A549 (cell line): ENCODE measurements around the gene GNAT3. TPM values are rescaled to one million over a fixed set of nuclear protein-coding genes. Genes with fewer than 3 reads are reported as not detected.
A peak's percentile ranks its signal among the peaks of the same experiment; 100 is the strongest.

ENCODE experiments used
- ATAC-seq, 2 experiments: fragments of 200-7000 bp in 1 of 2; fragments of >200 bp in 1 of 2; cut with Nextera tagmentation in 1 of 2; cut with Tn5 transposase in 1 of 2; 3 replicates each; pipeline versions ENCODE4 v1.8.0 to v1.9.1; 2018 to 2020; ENCODE audit warnings: mild to moderate bottlenecking in 1 of 2, moderate library complexity in 1 of 2
- CTCF ChIA-PET: fragments of 300-600 bp; sonication (Branson Sonifier 250); formaldehyde crosslinking; extraction: SDS; loops from one replicate; lab custom pipeline; 2021; ENCODE audit warnings: antibody characterized with exemption, inconsistent platforms; lab: Yijun Ruan, JAX
- POLR2A ChIA-PET: fragments of 350-600 bp; formaldehyde crosslinking; extraction: SDS; loops from one replicate; lab custom pipeline; 2021; ENCODE audit warnings: antibody characterized with exemption, inconsistent platforms; lab: Yijun Ruan, JAX
- DNase-seq, 2 experiments: peaks; one replicate each; pipeline versions ENCODE4 v3.0.0 to v3.0.0-alpha.2; 2011 to 2016; ENCODE audit warnings: low read depth in 1 of 2, low spot score in 1 of 2
- FAIRE-seq: peaks from 2 replicates; lab custom pipeline; 2011; peaks lifted over from hg19 to GRCh38; lab: Jason Lieb, UNC
- H3K27ac ChIP-seq, 2 experiments: fragments of >200 bp; sonication (Bioruptor Twin); formaldehyde crosslinking; 3 replicates each; pipeline ENCODE4 v1.5.1; 2016 to 2017
- H3K4me1 ChIP-seq: fragments of >200 bp; sonication (Bioruptor Twin); formaldehyde crosslinking; 3 replicates; pipeline ENCODE4 v1.6.1; 2016
- H3K4me2 ChIP-seq: fragments of >200 bp; sonication (Bioruptor Twin); formaldehyde crosslinking; 3 replicates; pipeline ENCODE4 v1.6.1; 2016
- H3K4me3 ChIP-seq: fragments of >200 bp; sonication (Bioruptor Twin); formaldehyde crosslinking; 3 replicates; pipeline ENCODE4 v1.5.1; 2016
- H3K9me3 ChIP-seq: fragments of >200 bp; sonication (Bioruptor Twin); formaldehyde crosslinking; 3 replicates; pipeline ENCODE4 v1.6.1; 2016
- CBX2 ChIP-seq: fragments of 200-600 bp; sonication (generic); IDR thresholded peaks from 2 replicates; pipeline ENCODE4 v1.6.1; 2016; ENCODE audit warnings: low read depth, mild to moderate bottlenecking, borderline replicate concordance
- CHD2 ChIP-seq: fragments of 150-350 bp; IDR thresholded peaks from 2 replicates; pipeline ENCODE4 v1.6.1; 2014; ENCODE audit warnings: low read length; ENCODE audit not compliant: partially characterized antibody
- ESRRA ChIP-seq: fragments of 150-350 bp; IDR thresholded peaks from 2 replicates; pipeline ENCODE4 v1.6.1; 2014; ENCODE audit warnings: mild to moderate bottlenecking, low read length, borderline replicate concordance
- FOSB ChIP-seq: fragments of 250-450 bp; sonication (Bioruptor Pico); IDR thresholded peaks from 2 replicates; pipeline ENCODE4 v1.5.0; 2020; ENCODE audit warnings: mild to moderate bottlenecking, moderate library complexity
- FOSL2 ChIP-seq, 2 experiments: fragments of 450-650 bp in 1 of 2; fragments of >200 bp in 1 of 2; sonication (Bioruptor Twin) in 1 of 2; formaldehyde crosslinking; IDR thresholded peaks; 2 replicates each; pipeline versions ENCODE4 v1.5.0 to v1.6.1; 2016 to 2020; ENCODE audit warnings: mild to moderate bottlenecking in 1 of 2, moderate library complexity in 1 of 2
- FOXS1 ChIP-seq: fragments of 250-450 bp; sonication (Bioruptor Pico); IDR thresholded peaks from 2 replicates; pipeline ENCODE4 v1.5.0; 2020; ENCODE audit warnings: mild to moderate bottlenecking, moderate library complexity
- HDAC2 ChIP-seq: fragments of 200-600 bp; sonication (generic); IDR thresholded peaks from 2 replicates; pipeline ENCODE4 v1.6.1; 2016
- HEYL ChIP-seq: fragments of 250-450 bp; sonication (Bioruptor Pico); IDR thresholded peaks from 2 replicates; pipeline ENCODE4 v1.8.0; 2021; ENCODE audit warnings: mild to moderate bottlenecking, moderate library complexity
- JUN ChIP-seq, 2 experiments: fragments of >200 bp; sonication (Bioruptor Twin); formaldehyde crosslinking; IDR thresholded peaks; 2 replicates in 1 of 2; 3 replicates in 1 of 2; pipeline ENCODE4 v1.6.1; 2016 to 2017
- JUNB ChIP-seq: fragments of >200 bp; sonication (Bioruptor Twin); formaldehyde crosslinking; IDR thresholded peaks from 2 replicates; pipeline ENCODE4 v1.6.1; 2016
- MAFK ChIP-seq: fragments of 450-650 bp; IDR thresholded peaks from 2 replicates; pipeline ENCODE4 v1.6.1; 2014; ENCODE audit not compliant: partially characterized antibody
- MAZ ChIP-seq: fragments of 150-350 bp; IDR thresholded peaks from 2 replicates; pipeline ENCODE4 v1.6.1; 2014; ENCODE audit warnings: antibody characterized with exemption, low read depth, low read length, borderline replicate concordance
- NFE2L2 ChIP-seq: fragments of 150-350 bp; conservative IDR thresholded peaks from 2 replicates; pipeline ENCODE4 v1.6.1; 2014; ENCODE audit warnings: low read length
- POLR2AphosphoS2 ChIP-seq: conservative IDR thresholded peaks from 2 replicates; pipeline ENCODE4 v1.6.1; 2012; ENCODE audit warnings: low read length, improper control_type of control experiment, inconsistent platforms
- RAD21 ChIP-seq, 2 experiments: fragments of >200 bp in 1 of 2; sonication (Bioruptor Twin) in 1 of 2; formaldehyde crosslinking in 1 of 2; IDR thresholded peaks in 1 of 2; conservative IDR thresholded peaks in 1 of 2; 2 replicates in 1 of 2; 3 replicates in 1 of 2; pipeline ENCODE4 v1.6.1; 2012 to 2018; ENCODE audit warnings: inconsistent platforms in 1 of 2
- ZFP36 ChIP-seq: fragments of 450-650 bp; IDR thresholded peaks from 2 replicates; pipeline ENCODE4 v1.6.1; 2014; ENCODE audit warnings: borderline replicate concordance; ENCODE audit not compliant: partially characterized antibody
- WGBS: methylation state at CpG from one replicate; pipeline ENCODE4 v1.1.6; 2017; ENCODE audit errors: missing lambda C conversion rate; 5-methylcytosine and 5-hydroxymethylcytosine counted together
- polyA plus RNA-seq, 4 experiments: library from polyadenylated mRNA; depleted of rRNA in 3 of 4; stranded (reverse); fragments of >200 nt; fragmentation: RNase III in 1 of 4; extraction: RNeasy Plus Mini Kit Qiagen cat#74134 plus additional on column Dnase treatment in 1 of 4; gene quantifications; 2 replicates in 3 of 4; 3 replicates in 1 of 4; pipeline ENCODE4 v1.2.3, GENCODE V29; 2011 to 2017
- TF ChIP-seq, protein P1 (sequence below): fragments of >200 bp; sonication (Bioruptor Twin); formaldehyde crosslinking; IDR thresholded peaks from 3 replicates; pipeline ENCODE4 v1.6.1; 2016
- TF ChIP-seq, protein P2 (sequence below): fragments of >200 bp; sonication (Bioruptor Twin); formaldehyde crosslinking; IDR thresholded peaks from 3 replicates; pipeline ENCODE4 v1.5.1; 2016
- TF ChIP-seq, protein P3 (sequence below): IDR thresholded peaks from 2 replicates; pipeline ENCODE4 v1.6.1; 2012
- TF ChIP-seq, protein P4 (sequence below): fragments of >200 bp; sonication (Bioruptor Twin); formaldehyde crosslinking; IDR thresholded peaks from 2 replicates; pipeline ENCODE4 v1.6.1; 2016

Gene GNAT3
- polyA plus RNA-seq, 2 of the 4 experiments (the other 2 are of a cell fraction): not detected

DNA sequence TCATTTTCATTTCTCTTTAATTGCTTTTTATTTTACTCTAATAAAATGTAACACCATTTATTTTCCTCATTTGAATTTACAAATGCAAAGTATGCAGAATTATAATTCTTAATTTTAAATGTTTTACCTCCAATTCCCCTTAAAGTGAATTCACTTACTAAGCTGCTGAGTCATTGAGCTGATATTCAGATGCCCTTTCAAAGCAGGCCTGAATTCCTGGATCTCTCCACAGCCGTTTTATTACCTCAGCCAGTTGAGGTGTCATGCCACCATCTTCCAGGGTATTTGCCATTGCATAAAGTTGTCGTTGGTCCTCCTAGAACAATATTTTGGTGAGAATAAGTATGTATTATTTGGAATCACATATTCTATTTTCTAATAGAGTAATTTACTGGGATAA, 33.2 kb downstream of the GNAT3 start:
- FAIRE-seq (peak; percentile 85), ATAC-seq (peak in 1 of 2 experiments; percentile 44; a peak in 1 of 6 replicates), DNase-seq (peak; percentile 14 to 53)
- WGBS: 31% methylated on average over 2 of the region's 2 CpGs
- Histone ChIP-seq H3K9me3 (no peaks in the 10 kb centered on the region), H3K4me3 (no peak overlapping the region), H3K4me1 (peaks cover 41% of the 10 kb centered on the region; the same call in 2 of the 3 replicates), H3K27ac (peak overlapping the region; percentile 33 to 70; a peak in 4 of 6 replicates), H3K4me2 (no peak overlapping the region)
- ChIA-PET CTCF (interaction anchor here (0.9 kb wide), 1 partner anchor 150 kb away, joined by 3 read pairs; no protein-coding TSS in a partner anchor), POLR2A (no interaction called here)
- TF ChIP-seq HEYL (CRISPR knock-in tag): no peak
- no peak for TF ChIP-seq MAZ
- no peak for TF ChIP-seq FOSL2 (IDR thresholded peaks at IDR 0.05)
- peak; percentile 32; the same call in 1 of the 2 replicates for TF ChIP-seq FOSL2 (CRISPR knock-in tag; IDR thresholded peaks at IDR 0.05)
- TF ChIP-seq, protein P1, sequence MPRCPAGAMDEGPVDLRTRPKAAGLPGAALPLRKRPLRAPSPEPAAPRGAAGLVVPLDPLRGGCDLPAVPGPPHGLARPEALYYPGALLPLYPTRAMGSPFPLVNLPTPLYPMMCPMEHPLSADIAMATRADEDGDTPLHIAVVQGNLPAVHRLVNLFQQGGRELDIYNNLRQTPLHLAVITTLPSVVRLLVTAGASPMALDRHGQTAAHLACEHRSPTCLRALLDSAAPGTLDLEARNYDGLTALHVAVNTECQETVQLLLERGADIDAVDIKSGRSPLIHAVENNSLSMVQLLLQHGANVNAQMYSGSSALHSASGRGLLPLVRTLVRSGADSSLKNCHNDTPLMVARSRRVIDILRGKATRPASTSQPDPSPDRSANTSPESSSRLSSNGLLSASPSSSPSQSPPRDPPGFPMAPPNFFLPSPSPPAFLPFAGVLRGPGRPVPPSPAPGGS: no peak
- peak; percentile 73 for TF ChIP-seq MAFK

DNA sequence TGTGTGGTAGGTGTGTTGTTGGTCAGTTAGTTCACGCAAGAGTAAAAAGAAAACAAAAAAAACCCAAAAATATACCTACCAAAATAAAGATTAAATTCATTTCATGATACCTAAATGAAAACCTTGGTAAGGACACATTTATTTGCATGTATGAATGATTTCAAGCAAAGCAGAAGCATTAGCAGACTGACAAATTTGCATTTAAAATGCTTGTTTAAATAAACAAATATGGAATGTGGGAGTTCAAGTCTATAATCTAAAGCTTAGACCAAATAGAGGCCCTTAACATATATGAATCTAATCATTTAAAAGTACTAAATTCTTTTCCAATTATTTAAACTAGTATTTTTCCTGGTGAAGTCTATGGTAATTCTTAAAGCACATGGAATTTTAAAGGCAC, 35.8 kb downstream of the GNAT3 start:
- H3K4me2 ChIP-seq: no peak overlapping the region; the same call in 2 of the 3 replicates
- no peak overlapping the region for H3K27ac ChIP-seq
- ChIA-PET POLR2A (no interaction called here), CTCF (no interaction called here)
- 94% methylated on average over 1 of the region's 1 CpG for WGBS
- ATAC-seq (no peak), FAIRE-seq (peak; percentile 28)
- H3K4me1 ChIP-seq: peaks cover 37% of the 10 kb centered on the region
- no peak for TF ChIP-seq CBX2
- TF ChIP-seq FOSL2 (IDR thresholded peaks at IDR 0.05): no peak
- TF ChIP-seq FOSL2 (CRISPR knock-in tag; IDR thresholded peaks at IDR 0.05): no peak
- no peak for TF ChIP-seq FOXS1 (CRISPR knock-in tag)
- TF ChIP-seq ESRRA: no peak
- no peak for TF ChIP-seq NFE2L2
- no peak for TF ChIP-seq RAD21 (conservative IDR thresholded peaks at IDR 0.05 in 1 of 2, IDR thresholded peaks at IDR 0.05 in 1 of 2)
- TF ChIP-seq ZFP36: no peak
- TF ChIP-seq, protein P2, sequence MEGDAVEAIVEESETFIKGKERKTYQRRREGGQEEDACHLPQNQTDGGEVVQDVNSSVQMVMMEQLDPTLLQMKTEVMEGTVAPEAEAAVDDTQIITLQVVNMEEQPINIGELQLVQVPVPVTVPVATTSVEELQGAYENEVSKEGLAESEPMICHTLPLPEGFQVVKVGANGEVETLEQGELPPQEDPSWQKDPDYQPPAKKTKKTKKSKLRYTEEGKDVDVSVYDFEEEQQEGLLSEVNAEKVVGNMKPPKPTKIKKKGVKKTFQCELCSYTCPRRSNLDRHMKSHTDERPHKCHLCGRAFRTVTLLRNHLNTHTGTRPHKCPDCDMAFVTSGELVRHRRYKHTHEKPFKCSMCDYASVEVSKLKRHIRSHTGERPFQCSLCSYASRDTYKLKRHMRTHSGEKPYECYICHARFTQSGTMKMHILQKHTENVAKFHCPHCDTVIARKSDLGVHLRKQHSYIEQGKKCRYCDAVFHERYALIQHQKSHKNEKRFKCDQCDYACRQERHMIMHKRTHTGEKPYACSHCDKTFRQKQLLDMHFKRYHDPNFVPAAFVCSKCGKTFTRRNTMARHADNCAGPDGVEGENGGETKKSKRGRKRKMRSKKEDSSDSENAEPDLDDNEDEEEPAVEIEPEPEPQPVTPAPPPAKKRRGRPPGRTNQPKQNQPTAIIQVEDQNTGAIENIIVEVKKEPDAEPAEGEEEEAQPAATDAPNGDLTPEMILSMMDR: no peak
- TF ChIP-seq JUN (IDR thresholded peaks at IDR 0.05): no peak
- no peak for TF ChIP-seq JUNB
- TF ChIP-seq POLR2AphosphoS2: no peak
- TF ChIP-seq, all 56 proteins: peak for 0
- no peaks in the 10 kb centered on the region for H3K9me3 ChIP-seq
- DNase-seq: no peak
- no peak overlapping the region for H3K4me3 ChIP-seq

DNA sequence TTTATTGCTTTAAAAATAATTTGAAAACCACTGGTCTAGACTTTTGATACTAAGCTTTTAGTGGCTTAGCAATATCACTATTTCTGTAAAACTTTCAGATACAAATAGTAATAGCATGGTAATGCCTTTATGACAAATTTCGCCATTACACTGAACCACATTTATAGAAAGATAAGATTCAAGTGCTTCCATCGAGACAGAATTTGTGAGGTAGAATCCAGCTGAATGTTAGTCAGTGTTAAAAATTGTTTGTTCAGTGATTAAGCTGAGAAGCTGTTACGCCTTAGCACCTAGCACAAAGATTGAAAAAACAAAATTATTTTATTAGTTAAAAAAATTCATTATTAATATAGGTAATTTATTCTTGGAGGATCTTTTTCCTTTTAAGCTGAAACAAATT, 36.5 kb downstream of the GNAT3 start:
- DNase-seq (no peak), ATAC-seq (no peak), FAIRE-seq (no peak)
- Histone ChIP-seq H3K4me3 (no peak overlapping the region), H3K9me3 (no peaks in the 10 kb centered on the region), H3K4me1 (peaks cover 37% of the 10 kb centered on the region), H3K27ac (no peak overlapping the region)
- CTCF ChIA-PET: interaction anchor here (0.7 kb wide), 1 partner anchor 28 kb away, joined by 4 read pairs; no protein-coding TSS in a partner anchor
- 38% methylated on average over 3 of the region's 3 CpGs for WGBS
- POLR2A ChIA-PET: no interaction called here
- TF ChIP-seq, protein P3, sequence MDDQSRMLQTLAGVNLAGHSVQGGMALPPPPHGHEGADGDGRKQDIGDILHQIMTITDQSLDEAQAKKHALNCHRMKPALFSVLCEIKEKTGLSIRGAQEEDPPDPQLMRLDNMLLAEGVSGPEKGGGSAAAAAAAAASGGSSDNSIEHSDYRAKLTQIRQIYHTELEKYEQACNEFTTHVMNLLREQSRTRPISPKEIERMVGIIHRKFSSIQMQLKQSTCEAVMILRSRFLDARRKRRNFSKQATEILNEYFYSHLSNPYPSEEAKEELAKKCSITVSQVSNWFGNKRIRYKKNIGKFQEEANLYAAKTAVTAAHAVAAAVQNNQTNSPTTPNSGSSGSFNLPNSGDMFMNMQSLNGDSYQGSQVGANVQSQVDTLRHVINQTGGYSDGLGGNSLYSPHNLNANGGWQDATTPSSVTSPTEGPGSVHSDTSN: no peak
- TF ChIP-seq CHD2 (no peak), JUN (IDR thresholded peaks at IDR 0.05) (no peak), HDAC2 (no peak), FOSB (CRISPR knock-in tag) (no peak)
- TF ChIP-seq, protein P4, sequence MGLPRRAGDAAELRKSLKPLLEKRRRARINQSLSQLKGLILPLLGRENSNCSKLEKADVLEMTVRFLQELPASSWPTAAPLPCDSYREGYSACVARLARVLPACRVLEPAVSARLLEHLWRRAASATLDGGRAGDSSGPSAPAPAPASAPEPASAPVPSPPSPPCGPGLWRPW: no peak
- TF ChIP-seq, all 56 proteins: peak for 0
- H3K4me2 ChIP-seq: peak overlapping the region; percentile 13; the same call in 2 of the 3 replicates
